Fibroblast of mammary gland (primary cell): ENCODE results near the gene MGMT.

Source experiments
- DNase-seq: peaks from one replicate; pipeline ENCODE4 v3.0.0-alpha.2; 2010; ENCODE audit warnings: low read depth
- H3K4me3 ChIP-seq: 2 replicates; pipeline ENCODE4 v1.5.1; 2011; ENCODE audit warnings: low read depth, mild to moderate bottlenecking, low read length, moderate library complexity; ENCODE audit not compliant: control insufficient read depth
- CTCF ChIP-seq: conservative IDR thresholded peaks from 2 replicates; pipeline ENCODE4 v1.5.1; 2011; ENCODE audit warnings: low read depth, low read length, inconsistent platforms; ENCODE audit not compliant: control insufficient read depth, insufficient read depth

MGMT gene

GRCh38 chr10:129534826-129535225 is 67.8 kb downstream of the MGMT start:
- H3K4me3 ChIP-seq, result no peak overlapping the region
- DNase-seq, result no peak
- TF ChIP-seq CTCF, result no peak

DNA sequence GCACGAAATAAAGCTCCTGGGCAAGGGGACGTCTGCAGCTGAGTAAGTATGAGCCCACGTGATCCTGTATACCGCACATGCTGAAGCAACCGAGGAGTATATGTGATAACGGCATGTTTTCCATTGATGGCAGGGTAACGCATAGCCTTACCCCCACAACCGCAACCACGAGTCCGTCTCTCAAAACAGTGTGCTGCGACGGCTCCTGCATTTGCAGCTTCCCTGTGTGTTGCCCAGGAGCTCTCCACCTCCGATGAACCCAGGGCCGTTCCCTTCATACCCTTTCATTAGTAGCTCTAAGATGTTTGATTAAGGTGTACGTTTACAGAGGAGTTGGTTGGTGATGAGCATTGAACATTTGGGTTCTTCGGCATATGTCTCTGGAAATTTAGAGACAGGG is 69.3 kb downstream of the MGMT start:
- no peak for TF ChIP-seq CTCF
- no peak overlapping the region for H3K4me3 ChIP-seq
- DNase-seq, result no peak

DNA sequence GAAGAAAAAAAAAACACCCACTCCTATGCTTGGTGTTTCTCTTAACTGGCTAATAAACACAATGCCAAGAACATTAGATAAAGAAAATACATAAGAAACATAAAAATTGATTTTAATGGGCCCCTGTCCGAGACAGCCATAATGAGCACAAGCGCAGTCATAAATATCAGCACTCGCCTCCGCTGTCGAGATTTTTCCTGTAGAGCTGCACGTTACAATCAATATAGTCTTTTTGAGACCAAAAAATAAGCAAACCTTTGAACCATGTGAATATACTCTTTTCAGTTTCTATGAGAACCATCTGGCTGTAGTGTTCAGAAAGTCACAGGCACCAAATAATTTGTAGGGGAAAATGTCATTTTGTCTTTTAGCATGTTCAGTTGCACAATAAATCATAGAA is 70.1 kb downstream of the MGMT start:
- no peak overlapping the region for H3K4me3 ChIP-seq
- DNase-seq, result no peak
- TF ChIP-seq CTCF, result no peak

- no peak for DNase-seq
- no peak overlapping the region for H3K4me3 ChIP-seq
- TF ChIP-seq CTCF, result no peak
Measured at GRCh38 chr10:129538236-129538635, 71.2 kb downstream of the MGMT start.

DNA sequence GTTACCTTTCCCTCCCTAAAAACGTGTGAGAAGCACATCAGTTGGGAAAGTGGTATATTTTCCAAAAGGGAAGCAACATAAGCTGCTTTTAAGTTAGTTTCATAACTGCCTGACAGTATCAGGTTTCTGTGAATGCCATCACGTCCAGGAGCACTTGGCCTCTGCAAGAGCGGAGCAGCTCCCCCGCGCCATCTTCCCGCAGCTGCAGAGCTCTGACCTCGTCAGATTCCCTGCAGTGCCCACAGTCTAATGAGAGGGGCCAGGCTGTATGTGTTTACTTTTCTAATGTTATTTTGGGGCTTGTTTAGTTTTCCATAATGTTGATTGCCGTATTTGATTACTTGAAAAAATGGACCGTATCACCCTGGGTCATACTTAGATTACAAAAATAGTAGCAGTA is 74.2 kb downstream of the MGMT start:
- no peak overlapping the region for H3K4me3 ChIP-seq
- no peak for DNase-seq
- TF ChIP-seq CTCF, result no peak

DNA sequence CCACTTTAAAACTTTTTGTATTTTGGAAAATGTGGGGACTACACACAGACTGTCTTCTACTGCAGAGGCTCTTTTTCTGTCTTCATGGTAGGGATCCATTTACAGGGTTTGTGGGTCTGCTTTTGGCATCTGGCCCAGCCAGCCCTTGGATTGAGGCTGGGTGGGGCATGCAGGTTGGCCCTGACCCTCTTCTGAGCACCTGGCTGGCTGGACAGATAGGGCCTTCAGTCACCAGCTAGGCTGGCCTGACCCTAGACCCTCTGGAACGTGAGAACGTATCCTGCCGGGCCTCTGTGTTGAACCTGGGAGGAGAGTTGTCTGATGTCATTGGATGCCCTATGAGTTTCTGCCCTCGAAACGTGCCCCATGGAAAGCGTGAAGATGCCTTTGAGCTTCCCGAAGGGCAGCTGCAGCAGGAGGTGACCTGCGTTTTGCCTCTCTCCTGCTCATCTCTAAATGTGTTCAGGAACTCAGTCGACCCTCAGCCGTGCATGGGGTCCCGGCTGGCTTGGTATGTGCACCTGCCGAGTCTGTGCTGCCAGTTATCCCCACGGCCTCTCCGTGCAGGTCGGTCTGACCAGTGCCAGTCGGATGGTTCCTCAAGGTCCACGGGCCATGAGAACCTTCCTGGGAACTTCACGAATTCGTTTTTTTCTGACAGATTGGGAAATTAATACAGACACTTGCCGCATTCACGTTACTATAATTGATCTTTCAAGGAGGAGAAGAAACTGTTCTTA is 74.9 kb downstream of the MGMT start:
- no peak overlapping the region for H3K4me3 ChIP-seq
- DNase-seq, result no peak
- no peak for TF ChIP-seq CTCF

DNA sequence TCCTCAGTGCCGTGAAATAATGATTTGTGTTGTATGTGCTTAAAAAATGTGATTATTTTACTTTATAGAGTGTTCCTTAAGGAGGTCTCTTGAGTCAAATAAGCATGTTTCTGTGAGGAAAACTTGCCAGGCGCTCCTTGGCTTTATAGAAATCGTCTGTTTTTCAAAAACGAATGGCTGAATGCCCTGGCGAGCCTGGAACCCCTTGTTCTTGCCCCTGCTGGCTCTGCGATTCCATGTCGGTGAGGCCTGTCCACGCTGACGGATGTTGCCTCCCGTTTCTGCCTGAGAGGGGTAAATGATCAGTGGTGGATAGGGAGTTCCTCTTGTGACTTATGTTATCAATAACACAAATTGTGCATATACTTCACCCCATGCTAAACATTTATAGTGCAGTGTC is 75.5 kb downstream of the MGMT start:
- H3K4me3 ChIP-seq, result no peak overlapping the region
- TF ChIP-seq CTCF, result no peak
- no peak for DNase-seq
